ENCODE data around the gene VWA5A.

DNA sequence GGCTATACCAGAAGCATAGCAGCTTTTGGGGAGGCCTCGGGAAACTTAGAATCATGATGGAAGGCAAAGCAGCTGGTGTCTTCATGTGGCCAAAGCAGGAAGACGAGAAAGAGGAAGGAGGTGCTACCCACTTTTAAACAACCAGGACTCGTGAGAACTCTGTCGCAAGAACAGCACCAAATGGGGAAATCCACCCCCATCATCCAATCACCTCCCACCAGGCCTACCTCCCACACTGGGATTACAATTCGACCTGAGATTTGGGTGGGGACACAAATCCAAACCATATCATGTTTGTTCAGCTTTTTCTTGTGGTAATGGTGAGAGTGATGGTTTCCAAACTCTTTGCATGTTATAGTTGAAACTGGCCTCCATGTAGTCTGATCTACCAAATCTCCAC, 35.4 kb downstream of the VWA5A start:
- TF ChIP-seq, protein P1, sequence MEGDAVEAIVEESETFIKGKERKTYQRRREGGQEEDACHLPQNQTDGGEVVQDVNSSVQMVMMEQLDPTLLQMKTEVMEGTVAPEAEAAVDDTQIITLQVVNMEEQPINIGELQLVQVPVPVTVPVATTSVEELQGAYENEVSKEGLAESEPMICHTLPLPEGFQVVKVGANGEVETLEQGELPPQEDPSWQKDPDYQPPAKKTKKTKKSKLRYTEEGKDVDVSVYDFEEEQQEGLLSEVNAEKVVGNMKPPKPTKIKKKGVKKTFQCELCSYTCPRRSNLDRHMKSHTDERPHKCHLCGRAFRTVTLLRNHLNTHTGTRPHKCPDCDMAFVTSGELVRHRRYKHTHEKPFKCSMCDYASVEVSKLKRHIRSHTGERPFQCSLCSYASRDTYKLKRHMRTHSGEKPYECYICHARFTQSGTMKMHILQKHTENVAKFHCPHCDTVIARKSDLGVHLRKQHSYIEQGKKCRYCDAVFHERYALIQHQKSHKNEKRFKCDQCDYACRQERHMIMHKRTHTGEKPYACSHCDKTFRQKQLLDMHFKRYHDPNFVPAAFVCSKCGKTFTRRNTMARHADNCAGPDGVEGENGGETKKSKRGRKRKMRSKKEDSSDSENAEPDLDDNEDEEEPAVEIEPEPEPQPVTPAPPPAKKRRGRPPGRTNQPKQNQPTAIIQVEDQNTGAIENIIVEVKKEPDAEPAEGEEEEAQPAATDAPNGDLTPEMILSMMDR (IDR thresholded peaks at IDR 0.05): no peak
- no peak for TF ChIP-seq POLR2A (IDR thresholded peaks at IDR 0.05)

Data from uterus (tissue), 2 donors.